Measurements from ENCODE around the gene SARNP. TPM values are rescaled to one million over a fixed set of nuclear protein-coding genes. Genes with fewer than 3 reads are reported as not detected.

Gene SARNP
- polyA plus RNA-seq, 2 of the 4 experiments (the other 2 are of a cell fraction): 123 to 198 TPM

DNA sequence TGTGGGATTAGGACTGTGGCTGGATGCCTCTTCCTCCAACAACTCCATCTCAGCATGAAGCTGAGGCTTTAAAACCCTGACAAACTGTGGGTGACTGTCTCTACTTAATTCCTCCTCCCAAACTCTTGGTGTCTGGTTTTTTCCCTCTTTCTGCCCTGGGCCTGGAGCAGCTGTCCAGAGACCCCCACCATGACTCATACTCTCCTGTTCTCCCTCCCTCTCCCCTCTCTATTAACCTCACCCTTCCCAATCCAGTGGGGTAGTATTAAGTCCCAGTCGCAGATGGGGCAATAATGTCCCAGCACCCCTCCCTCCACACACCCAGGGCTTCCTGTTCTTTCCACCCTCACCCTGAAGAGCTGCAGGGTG is 13.9 kb upstream of the SARNP start:
- 92% methylated on average over 1 of the region's 1 CpG for WGBS (ENCODE audit: missing lambda C conversion rate)
- Histone ChIP-seq H3K27ac (peak overlapping the region; percentile 89 to 91; a peak in 4 of 6 replicates), H3K4me2 (peak overlapping the region; percentile 90), H3K4me1 (peaks cover 23% of the 10 kb centered on the region; the same call in 2 of the 3 replicates), H3K9me3 (no peaks in the 10 kb centered on the region), H3K4me3 (peak overlapping the region; percentile 80; the same call in 2 of the 3 replicates)
- ATAC-seq (no peak), DNase-seq (ENCODE audit: low read depth in 1 of 2, low spot score in 1 of 2) (no peak), FAIRE-seq (no peak)
- POLR2A ChIA-PET: interaction anchor here (0.8 kb wide), 1 partner anchor 14 kb away, joined by 3 read pairs; the partner anchor contains the start of genes ORMDL2 and SARNP
- TF ChIP-seq RFX5 (IDR thresholded peaks at IDR 0.05) (no peak), FOSB (CRISPR knock-in tag; IDR thresholded peaks at IDR 0.05) (no peak), HOXB5 (CRISPR knock-in tag; IDR thresholded peaks at IDR 0.05) (no peak), KDM5A (IDR thresholded peaks at IDR 0.05) (no peak), NFE2L2 (conservative IDR thresholded peaks at IDR 0.05; ENCODE audit: low read length) (no peak), GATA3 (IDR thresholded peaks at IDR 0.05; ENCODE audit: borderline replicate concordance) (no peak), NPAS2 (CRISPR knock-in tag; IDR thresholded peaks at IDR 0.05; ENCODE audit: borderline replicate concordance) (no peak), ZSCAN20 (CRISPR knock-in tag; IDR thresholded peaks at IDR 0.05) (no peak), RNF2 (IDR thresholded peaks at IDR 0.05; ENCODE audit: borderline replicate concordance, low read depth) (no peak)
- TF ChIP-seq, protein P1, sequence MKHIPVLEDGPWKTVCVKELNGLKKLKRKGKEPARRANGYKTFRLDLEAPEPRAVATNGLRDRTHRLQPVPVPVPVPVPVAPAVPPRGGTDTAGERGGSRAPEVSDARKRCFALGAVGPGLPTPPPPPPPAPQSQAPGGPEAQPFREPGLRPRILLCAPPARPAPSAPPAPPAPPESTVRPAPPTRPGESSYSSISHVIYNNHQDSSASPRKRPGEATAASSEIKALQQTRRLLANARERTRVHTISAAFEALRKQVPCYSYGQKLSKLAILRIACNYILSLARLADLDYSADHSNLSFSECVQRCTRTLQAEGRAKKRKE (CRISPR knock-in tag; IDR thresholded peaks at IDR 0.05; ENCODE audit: low read depth): no peak
- TF ChIP-seq, protein P2, sequence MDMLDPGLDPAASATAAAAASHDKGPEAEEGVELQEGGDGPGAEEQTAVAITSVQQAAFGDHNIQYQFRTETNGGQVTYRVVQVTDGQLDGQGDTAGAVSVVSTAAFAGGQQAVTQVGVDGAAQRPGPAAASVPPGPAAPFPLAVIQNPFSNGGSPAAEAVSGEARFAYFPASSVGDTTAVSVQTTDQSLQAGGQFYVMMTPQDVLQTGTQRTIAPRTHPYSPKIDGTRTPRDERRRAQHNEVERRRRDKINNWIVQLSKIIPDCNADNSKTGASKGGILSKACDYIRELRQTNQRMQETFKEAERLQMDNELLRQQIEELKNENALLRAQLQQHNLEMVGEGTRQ (IDR thresholded peaks at IDR 0.05): no peak
- TF ChIP-seq, protein P3, sequence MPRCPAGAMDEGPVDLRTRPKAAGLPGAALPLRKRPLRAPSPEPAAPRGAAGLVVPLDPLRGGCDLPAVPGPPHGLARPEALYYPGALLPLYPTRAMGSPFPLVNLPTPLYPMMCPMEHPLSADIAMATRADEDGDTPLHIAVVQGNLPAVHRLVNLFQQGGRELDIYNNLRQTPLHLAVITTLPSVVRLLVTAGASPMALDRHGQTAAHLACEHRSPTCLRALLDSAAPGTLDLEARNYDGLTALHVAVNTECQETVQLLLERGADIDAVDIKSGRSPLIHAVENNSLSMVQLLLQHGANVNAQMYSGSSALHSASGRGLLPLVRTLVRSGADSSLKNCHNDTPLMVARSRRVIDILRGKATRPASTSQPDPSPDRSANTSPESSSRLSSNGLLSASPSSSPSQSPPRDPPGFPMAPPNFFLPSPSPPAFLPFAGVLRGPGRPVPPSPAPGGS (IDR thresholded peaks at IDR 0.05): no peak
- TF ChIP-seq, protein P4, sequence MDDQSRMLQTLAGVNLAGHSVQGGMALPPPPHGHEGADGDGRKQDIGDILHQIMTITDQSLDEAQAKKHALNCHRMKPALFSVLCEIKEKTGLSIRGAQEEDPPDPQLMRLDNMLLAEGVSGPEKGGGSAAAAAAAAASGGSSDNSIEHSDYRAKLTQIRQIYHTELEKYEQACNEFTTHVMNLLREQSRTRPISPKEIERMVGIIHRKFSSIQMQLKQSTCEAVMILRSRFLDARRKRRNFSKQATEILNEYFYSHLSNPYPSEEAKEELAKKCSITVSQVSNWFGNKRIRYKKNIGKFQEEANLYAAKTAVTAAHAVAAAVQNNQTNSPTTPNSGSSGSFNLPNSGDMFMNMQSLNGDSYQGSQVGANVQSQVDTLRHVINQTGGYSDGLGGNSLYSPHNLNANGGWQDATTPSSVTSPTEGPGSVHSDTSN (IDR thresholded peaks at IDR 0.05): no peak
- CTCF ChIA-PET: interaction anchor here (1.1 to 4.3 kb wide), 6 partner anchors 8 to 108 kb away, joined by 4 to 36 read pairs (median 6); partner anchors contain the start of genes MMP19 and PYM1

DNA sequence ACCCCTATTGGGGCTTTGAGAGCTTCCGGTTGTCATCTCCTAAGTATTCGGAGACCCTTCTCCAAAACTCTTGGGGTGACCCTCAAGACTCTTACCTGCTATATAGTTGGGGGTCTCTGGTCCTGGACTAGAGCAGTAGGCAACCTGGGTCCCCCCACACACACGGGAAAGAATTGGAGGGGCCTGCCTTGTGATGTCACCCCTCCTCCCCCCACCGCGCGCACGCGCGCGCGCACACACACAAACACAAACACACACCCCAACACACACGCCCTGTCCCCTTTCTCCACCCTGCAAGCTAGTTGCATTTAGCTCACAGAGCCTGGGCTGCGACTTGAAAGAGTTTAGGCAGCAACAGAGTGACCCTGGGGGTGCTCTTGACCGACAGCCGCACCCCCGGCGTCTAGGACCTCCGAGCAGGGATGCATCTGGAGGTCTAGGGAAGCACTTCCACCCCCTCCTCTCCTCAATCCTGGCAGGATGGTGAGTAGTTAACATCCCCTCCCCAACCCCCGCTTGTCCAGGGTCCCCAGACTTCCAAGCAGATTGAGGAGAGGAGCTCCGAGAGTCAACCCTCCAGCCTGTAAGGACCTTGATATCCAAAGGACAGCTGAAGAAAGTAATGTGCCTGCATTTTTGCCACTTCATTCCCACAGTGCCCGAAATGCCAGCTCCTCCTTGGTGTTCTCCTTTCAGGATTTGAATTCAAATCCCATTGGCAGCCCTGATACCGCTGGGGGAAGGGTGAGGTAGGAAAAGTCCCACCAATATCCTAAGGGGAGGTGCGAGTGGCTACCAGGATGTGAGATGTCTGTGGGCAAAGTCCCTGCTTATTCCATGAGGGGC is 13.3 kb upstream of the SARNP start:
- Histone ChIP-seq H3K4me2 (peak overlapping the region; percentile 90), H3K4me1 (peaks cover 27% of the 10 kb centered on the region; the same call in 2 of the 3 replicates), H3K4me3 (peak overlapping the region; percentile 80), H3K27ac (peak overlapping the region; percentile 89 to 91), H3K9me3 (no peaks in the 10 kb centered on the region)
- CTCF ChIA-PET: interaction anchor here (1.0 to 4.3 kb wide), 9 partner anchors 9 to 296 kb away, joined by 3 to 36 read pairs (median 6); partner anchors contain the start of genes MMP19 and PYM1
- 17% methylated on average over 20 of the region's 23 CpGs for WGBS (ENCODE audit: missing lambda C conversion rate)
- DNase-seq (ENCODE audit: low read depth in 1 of 2, low spot score in 1 of 2) (peak; percentile 40 to 48), FAIRE-seq (no peak), ATAC-seq (peak; percentile 2 to 16; a peak in 4 of 6 replicates)
- POLR2A ChIA-PET: interaction anchor here (0.7 to 2.5 kb wide), 12 partner anchors 11 to 287 kb away, joined by 3 to 84 read pairs (median 4); partner anchors contain the start of genes BLOC1S1, CD63, ORMDL2 and RAB5B
- TF ChIP-seq RCOR1 (IDR thresholded peaks at IDR 0.05; ENCODE audit: low read depth, low read length) (no peak), RARB (CRISPR knock-in tag; IDR thresholded peaks at IDR 0.05) (no peak), TFCP2L1 (CRISPR knock-in tag; IDR thresholded peaks at IDR 0.05) (no peak), GATA3 (IDR thresholded peaks at IDR 0.05; ENCODE audit: borderline replicate concordance) (peak; percentile 58; the same call in 1 of the 2 replicates), HEYL (CRISPR knock-in tag; IDR thresholded peaks at IDR 0.05) (no peak), POLR2A (IDR thresholded peaks at IDR 0.05; ENCODE audit: low read length) (peak; percentile 43)
- TF ChIP-seq, protein P5, sequence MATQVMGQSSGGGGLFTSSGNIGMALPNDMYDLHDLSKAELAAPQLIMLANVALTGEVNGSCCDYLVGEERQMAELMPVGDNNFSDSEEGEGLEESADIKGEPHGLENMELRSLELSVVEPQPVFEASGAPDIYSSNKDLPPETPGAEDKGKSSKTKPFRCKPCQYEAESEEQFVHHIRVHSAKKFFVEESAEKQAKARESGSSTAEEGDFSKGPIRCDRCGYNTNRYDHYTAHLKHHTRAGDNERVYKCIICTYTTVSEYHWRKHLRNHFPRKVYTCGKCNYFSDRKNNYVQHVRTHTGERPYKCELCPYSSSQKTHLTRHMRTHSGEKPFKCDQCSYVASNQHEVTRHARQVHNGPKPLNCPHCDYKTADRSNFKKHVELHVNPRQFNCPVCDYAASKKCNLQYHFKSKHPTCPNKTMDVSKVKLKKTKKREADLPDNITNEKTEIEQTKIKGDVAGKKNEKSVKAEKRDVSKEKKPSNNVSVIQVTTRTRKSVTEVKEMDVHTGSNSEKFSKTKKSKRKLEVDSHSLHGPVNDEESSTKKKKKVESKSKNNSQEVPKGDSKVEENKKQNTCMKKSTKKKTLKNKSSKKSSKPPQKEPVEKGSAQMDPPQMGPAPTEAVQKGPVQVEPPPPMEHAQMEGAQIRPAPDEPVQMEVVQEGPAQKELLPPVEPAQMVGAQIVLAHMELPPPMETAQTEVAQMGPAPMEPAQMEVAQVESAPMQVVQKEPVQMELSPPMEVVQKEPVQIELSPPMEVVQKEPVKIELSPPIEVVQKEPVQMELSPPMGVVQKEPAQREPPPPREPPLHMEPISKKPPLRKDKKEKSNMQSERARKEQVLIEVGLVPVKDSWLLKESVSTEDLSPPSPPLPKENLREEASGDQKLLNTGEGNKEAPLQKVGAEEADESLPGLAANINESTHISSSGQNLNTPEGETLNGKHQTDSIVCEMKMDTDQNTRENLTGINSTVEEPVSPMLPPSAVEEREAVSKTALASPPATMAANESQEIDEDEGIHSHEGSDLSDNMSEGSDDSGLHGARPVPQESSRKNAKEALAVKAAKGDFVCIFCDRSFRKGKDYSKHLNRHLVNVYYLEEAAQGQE (IDR thresholded peaks at IDR 0.05): no peak
- TF ChIP-seq, protein P6, sequence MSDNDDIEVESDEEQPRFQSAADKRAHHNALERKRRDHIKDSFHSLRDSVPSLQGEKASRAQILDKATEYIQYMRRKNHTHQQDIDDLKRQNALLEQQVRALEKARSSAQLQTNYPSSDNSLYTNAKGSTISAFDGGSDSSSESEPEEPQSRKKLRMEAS (IDR thresholded peaks at IDR 0.05): peak; percentile 50; the same call in 1 of the 2 replicates
- TF ChIP-seq, protein P2 (IDR thresholded peaks at IDR 0.05): no peak
- TF ChIP-seq, protein P4 (IDR thresholded peaks at IDR 0.05): no peak
